Lower leg skin (tissue), 4 donors: ENCODE results near the gene DACT2. TPM values are rescaled to one million over a fixed set of nuclear protein-coding genes. Genes with fewer than 3 reads are reported as not detected.

Experiments
- DNase-seq, 2 donors: peaks; one replicate each; pipeline ENCODE4 v3.0.0-alpha.2; 2019; ENCODE audit warnings: low spot score in 2 of 2
- H3K4me3 ChIP-seq: fragments of 200-600 bp; sonication (generic); 2 replicates; pipeline ENCODE4 v1.5.1; 2017; ENCODE audit warnings: mild to moderate bottlenecking, low read depth; ENCODE audit not compliant: poor library complexity, severe bottlenecking
- CTCF ChIP-seq, 3 donors: fragments of 450-650 bp; IDR thresholded peaks; one replicate each; pipeline ENCODE4 v1.5.1; 2016; ENCODE audit warnings: antibody characterized with exemption in 3 of 3, mild to moderate bottlenecking in 3 of 3, moderate library complexity in 2 of 3
- POLR2A ChIP-seq, 2 donors: fragments of 450-650 bp; IDR thresholded peaks; one replicate each; pipeline ENCODE4 v1.6.1; 2016 to 2017; ENCODE audit warnings: antibody characterized with exemption in 2 of 2, mild to moderate bottlenecking in 1 of 2, moderate library complexity in 1 of 2
- WGBS, 2 donors: methylation state at CpG; one replicate each; pipeline ENCODE4 v1.1.5; 2018; 5-methylcytosine and 5-hydroxymethylcytosine counted together
- intact Hi-C: fragments of 100-400 bp; cut with DNase I; formaldehyde crosslinking; loops from one replicate; pipeline ENCODE4 v1.15.0; 2023; ENCODE audit warnings: low total_unique reads
- total RNA-seq, 4 donors: library from RNA; depleted of rRNA; stranded (reverse); fragments of >200 nt; gene quantifications; one replicate each; pipeline ENCODE4 v1.1.0, GENCODE V29; 2016

DACT2 gene
- total RNA-seq, 4 donors from 2014 or later, result 11.1 to 19.1 (median 15.4) TPM

- H3K4me3 ChIP-seq, result no peak overlapping the region
- intact Hi-C loops, result no loop called here
- WGBS, 2 donors, result 75 to 76% methylated on average over 21 to 27 of the region's 33 CpGs
- TF ChIP-seq CTCF (IDR thresholded peaks at IDR 0.05), result no peak
- TF ChIP-seq POLR2A (IDR thresholded peaks at IDR 0.05), result no peak
- DNase-seq, result no peak
These were observed 26.5 kb upstream of the DACT2 start for GRCh38 chr6:168345896-168346754.

- intact Hi-C loops, result no loop called here
- no peak overlapping the region for H3K4me3 ChIP-seq
- WGBS, 2 donors, result 87 to 92% methylated on average over 14 to 16 of the region's 18 CpGs
- DNase-seq, result no peak
- no peak for TF ChIP-seq CTCF (IDR thresholded peaks at IDR 0.05)
- no peak for TF ChIP-seq POLR2A (IDR thresholded peaks at IDR 0.05)
These were observed 25.7 kb upstream of the DACT2 start for GRCh38 chr6:168345266-168345665.

DNA sequence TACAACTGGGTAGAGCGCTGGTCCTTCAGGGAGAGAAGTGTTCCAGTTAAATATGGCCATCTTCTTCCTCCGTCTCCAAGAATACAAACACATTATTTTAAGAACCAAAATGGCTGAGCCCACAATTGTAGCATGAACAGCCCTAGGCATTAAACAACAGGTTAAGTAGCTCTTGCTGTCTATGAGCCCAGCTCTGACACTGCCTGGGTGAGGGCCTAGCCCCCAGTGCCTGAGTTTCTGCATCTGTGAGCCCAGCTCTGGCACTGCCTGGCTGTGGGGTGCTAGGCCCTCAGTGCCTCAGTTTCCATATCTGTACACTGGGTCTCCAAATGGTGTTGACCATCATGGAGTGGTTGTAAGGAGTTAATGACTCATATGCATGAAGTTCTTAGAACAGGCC, 24.8 kb upstream of the DACT2 start:
- H3K4me3 ChIP-seq, result no peak overlapping the region
- TF ChIP-seq POLR2A (IDR thresholded peaks at IDR 0.05) (no peak), CTCF (IDR thresholded peaks at IDR 0.05) (no peak)
- WGBS, 2 donors, result 76 to 80% methylated on average over 2 of the region's 2 CpGs
- DNase-seq, result no peak
- intact Hi-C loops, result no loop called here

DNA sequence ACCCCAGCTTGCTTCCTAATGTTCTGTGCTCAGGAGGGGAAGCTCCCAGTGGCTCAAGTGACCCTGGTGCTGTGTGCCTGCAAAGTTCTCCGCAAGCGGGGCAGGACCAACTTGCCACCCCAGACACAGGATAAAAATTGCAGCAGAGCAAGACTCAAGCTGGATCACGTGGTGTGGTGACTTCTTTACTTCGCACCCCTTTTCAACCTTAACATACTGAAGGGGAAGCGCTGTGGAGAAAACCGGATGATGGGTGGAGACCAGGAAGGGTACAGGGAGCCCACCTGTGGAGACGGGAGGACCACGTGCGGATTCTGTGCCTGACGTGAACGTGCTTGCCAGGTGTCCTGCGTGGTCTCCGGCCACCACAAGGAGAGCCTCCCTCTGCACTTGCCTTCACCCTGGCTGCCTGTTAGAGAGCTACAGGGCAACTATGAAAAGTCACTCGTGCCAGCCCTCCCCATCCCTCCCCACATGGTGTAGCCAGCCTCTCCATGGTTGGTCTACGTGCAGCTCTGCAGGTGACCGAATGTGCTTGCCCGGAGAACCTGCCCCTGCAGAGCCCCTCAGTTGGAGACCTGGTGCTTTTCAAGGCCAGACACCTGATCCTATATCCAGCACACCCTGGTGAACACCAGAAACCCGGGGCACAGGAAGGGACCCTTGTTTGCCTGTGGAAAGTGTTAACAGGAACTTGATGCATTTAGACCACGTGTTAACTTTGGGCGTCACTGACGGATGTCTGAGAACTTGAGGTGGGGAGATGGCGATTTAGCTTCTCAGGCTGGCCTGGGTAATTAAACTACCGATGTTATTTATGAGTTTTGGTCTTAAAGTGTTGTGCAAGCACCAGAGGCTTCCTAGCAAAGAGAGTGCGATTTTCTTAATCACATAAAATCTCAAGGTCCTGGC, 23.9 kb upstream of the DACT2 start:
- H3K4me3 ChIP-seq, result no peak overlapping the region
- 54 to 58% methylated on average over 24 of the region's 24 CpGs for WGBS, 2 donors
- intact Hi-C loops, result no loop called here
- DNase-seq, result no peak
- TF ChIP-seq POLR2A (IDR thresholded peaks at IDR 0.05), result no peak
- no peak for TF ChIP-seq CTCF (IDR thresholded peaks at IDR 0.05)

DNA sequence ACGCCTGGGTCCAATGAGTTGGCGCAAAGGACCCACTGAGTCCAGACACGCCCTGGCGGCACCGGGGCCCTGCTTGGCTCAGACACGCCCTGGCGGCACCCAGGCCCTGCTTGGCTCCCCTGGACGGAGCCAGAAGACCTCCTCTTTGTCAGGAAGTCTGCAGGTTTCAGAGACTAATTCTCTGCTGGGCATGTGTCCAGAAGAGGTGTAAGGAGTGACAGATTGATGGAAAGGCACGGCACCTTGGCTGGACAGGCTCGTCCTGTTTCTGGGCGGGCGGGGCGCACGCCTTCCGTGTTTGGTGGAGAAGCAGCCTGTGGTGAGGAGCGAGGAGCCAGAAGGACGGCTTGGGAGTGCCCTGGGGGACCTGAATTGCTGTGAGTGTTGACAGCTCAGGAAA, 23.1 kb upstream of the DACT2 start:
- intact Hi-C loops, result no loop called here
- no peak overlapping the region for H3K4me3 ChIP-seq
- DNase-seq, result peak in 1 of 2 donors; percentile 43
- TF ChIP-seq CTCF (IDR thresholded peaks at IDR 0.05) (no peak), POLR2A (IDR thresholded peaks at IDR 0.05) (no peak)
- WGBS, 2 donors, result 44 to 52% methylated on average over 17 of the region's 17 CpGs
